GM23338 (cell line): Measurements from ENCODE around the gene SRPK2. TPM values are rescaled to one million over a fixed set of nuclear protein-coding genes. Genes with fewer than 3 reads are reported as not detected.

Experiments
- ATAC-seq: fragments of 200-7000 bp; cut with Tn5 transposase; 3 replicates; pipeline ENCODE4 v1.9.1; 2020
- DNase-seq: peaks from one replicate; pipeline ENCODE4 v3.0.0-alpha.2; 2015; ENCODE audit warnings: low spot score
- H2AFZ ChIP-seq: fragments of 200-600 bp; sonication (generic); 2 replicates; pipeline ENCODE4 v1.8.0; 2016; ENCODE audit warnings: antibody characterized with exemption, mild to moderate bottlenecking, moderate library complexity
- H3F3A ChIP-seq: fragments of 200-600 bp; sonication (generic); replicated peaks from 2 replicates; pipeline ENCODE4 v1.8.0; 2017; ENCODE audit warnings: antibody characterized with exemption, mixed run types, low read depth
- H3K27ac ChIP-seq: fragments of 200-600 bp; sonication (generic); 2 replicates; pipeline ENCODE4 v1.6.1; 2016; ENCODE audit warnings: low read depth
- H3K27me3 ChIP-seq: fragments of 200-600 bp; sonication (generic); 2 replicates; pipeline ENCODE4 v1.8.0; 2016; ENCODE audit warnings: mild to moderate bottlenecking, mixed run types, moderate library complexity; ENCODE audit not compliant: insufficient read depth
- H3K36me3 ChIP-seq: fragments of 200-600 bp; sonication (generic); 2 replicates; pipeline ENCODE4 v1.8.0; 2016; ENCODE audit warnings: mild to moderate bottlenecking; ENCODE audit not compliant: insufficient read depth
- H3K4me1 ChIP-seq: fragments of 200-600 bp; sonication (generic); 2 replicates; pipeline ENCODE4 v1.8.0; 2016; ENCODE audit warnings: mild to moderate bottlenecking, moderate library complexity; ENCODE audit not compliant: insufficient read depth
- H3K4me2 ChIP-seq: fragments of 200-600 bp; sonication (generic); 2 replicates; pipeline ENCODE4 v1.7.1; 2017; ENCODE audit warnings: mixed run types
- H3K4me3 ChIP-seq: fragments of 200-600 bp; sonication (generic); 2 replicates; pipeline ENCODE4 v1.6.1; 2016; ENCODE audit warnings: mixed run types
- H3K79me2 ChIP-seq: fragments of 200-600 bp; sonication (generic); replicated peaks from 2 replicates; pipeline ENCODE4 v1.8.0; 2017; ENCODE audit warnings: mild to moderate bottlenecking; ENCODE audit not compliant: insufficient read depth
- H3K9me2 ChIP-seq: fragments of 200-600 bp; sonication (generic); 2 replicates; pipeline ENCODE4 v1.8.0; 2017; ENCODE audit not compliant: insufficient read depth
- H4K20me1 ChIP-seq: fragments of 200-600 bp; sonication (generic); replicated peaks from 2 replicates; pipeline ENCODE4 v1.8.0; 2017; ENCODE audit warnings: mild to moderate bottlenecking; ENCODE audit not compliant: insufficient read depth
- H3K27ac Mint-ChIP-seq: 2 replicates; pipeline ENCODE4 v1.8.0; 2020; ENCODE audit warnings: inconsistent platforms, mild to moderate bottlenecking, moderate library complexity, mixed read lengths
- H3K27me3 Mint-ChIP-seq: 3 replicates; pipeline ENCODE4 v1.8.0; 2022; ENCODE audit warnings: low read depth, mild to moderate bottlenecking, moderate library complexity, mixed read lengths, inconsistent platforms; ENCODE audit not compliant: insufficient read depth, poor library complexity
- H3K36me3 Mint-ChIP-seq: 3 replicates; pipeline ENCODE4 v1.8.0; 2021; ENCODE audit warnings: low read depth, mild to moderate bottlenecking, inconsistent platforms, moderate library complexity, mixed read lengths
- H3K4me1 Mint-ChIP-seq: 3 replicates; pipeline ENCODE4 v1.8.0; 2020; ENCODE audit warnings: mild to moderate bottlenecking, inconsistent platforms, mixed read lengths
- H3K4me3 Mint-ChIP-seq: 3 replicates; pipeline ENCODE4 v1.8.0; 2021; ENCODE audit warnings: moderate library complexity, mild to moderate bottlenecking, inconsistent platforms, mixed read lengths
- H3K9me3 Mint-ChIP-seq: 3 replicates; pipeline ENCODE4 v1.8.0; 2020; ENCODE audit warnings: moderate library complexity, mild to moderate bottlenecking, inconsistent platforms, mixed read lengths
- CREB1 ChIP-seq: fragments of 250-450 bp; sonication (Bioruptor Pico); IDR thresholded peaks from 2 replicates; pipeline ENCODE4 v1.5.0; 2020; ENCODE audit warnings: low read depth, mild to moderate bottlenecking, moderate library complexity
- EZH2 ChIP-seq: fragments of 200-600 bp; sonication (generic); IDR thresholded peaks from one replicate; pipeline ENCODE4 v1.8.0; 2017; ENCODE audit warnings: antibody characterized with exemption, mild to moderate bottlenecking, low read depth; ENCODE audit not compliant: unreplicated experiment
- NANOG ChIP-seq: IDR thresholded peaks from 2 replicates; pipeline ENCODE4 v1.6.1; 2016; ENCODE audit warnings: antibody characterized with exemption, borderline replicate concordance
- STAT1 ChIP-seq: IDR thresholded peaks from one replicate; pipeline ENCODE4 v1.6.1; 2016; ENCODE audit warnings: antibody characterized with exemption; ENCODE audit not compliant: unreplicated experiment
- ZNF331 ChIP-seq: fragments of 250-450 bp; sonication (Bioruptor Pico); IDR thresholded peaks from 2 replicates; pipeline ENCODE4 v1.5.0; 2020; ENCODE audit warnings: low read depth, mild to moderate bottlenecking, moderate library complexity
- polyA plus RNA-seq: library from polyadenylated mRNA; unstranded; fragments of >200 nt; fragmentation: Nextera tagmentation; extraction: Ambion mirVana; gene quantifications from 2 replicates; pipeline ENCODE4 v1.2.1, GENCODE V29; 2016
- total RNA-seq: library from RNA; depleted of rRNA; stranded (reverse); fragments of >200 nt; shearing (Covaris generic); gene quantifications from 2 replicates; pipeline ENCODE4 v1.2.3, GENCODE V29; 2014
- TF ChIP-seq, protein P1 (sequence below): IDR thresholded peaks from one replicate; pipeline ENCODE4 v1.6.1; 2018; ENCODE audit warnings: antibody characterized with exemption; ENCODE audit not compliant: unreplicated experiment
- TF ChIP-seq, protein P2 (sequence below): fragments of 250-450 bp; sonication (Bioruptor Pico); IDR thresholded peaks from 2 replicates; pipeline ENCODE4 v1.5.0; 2020; ENCODE audit warnings: mild to moderate bottlenecking, moderate library complexity

Gene SRPK2
- total and polyA plus RNA-seq, 2 experiments from 2014 or later = 66.3 to 91.5 TPM

GRCh38 chr7:105088456-105088855, 300.3 kb downstream of the SRPK2 start (continued):
- TF ChIP-seq, protein P1, sequence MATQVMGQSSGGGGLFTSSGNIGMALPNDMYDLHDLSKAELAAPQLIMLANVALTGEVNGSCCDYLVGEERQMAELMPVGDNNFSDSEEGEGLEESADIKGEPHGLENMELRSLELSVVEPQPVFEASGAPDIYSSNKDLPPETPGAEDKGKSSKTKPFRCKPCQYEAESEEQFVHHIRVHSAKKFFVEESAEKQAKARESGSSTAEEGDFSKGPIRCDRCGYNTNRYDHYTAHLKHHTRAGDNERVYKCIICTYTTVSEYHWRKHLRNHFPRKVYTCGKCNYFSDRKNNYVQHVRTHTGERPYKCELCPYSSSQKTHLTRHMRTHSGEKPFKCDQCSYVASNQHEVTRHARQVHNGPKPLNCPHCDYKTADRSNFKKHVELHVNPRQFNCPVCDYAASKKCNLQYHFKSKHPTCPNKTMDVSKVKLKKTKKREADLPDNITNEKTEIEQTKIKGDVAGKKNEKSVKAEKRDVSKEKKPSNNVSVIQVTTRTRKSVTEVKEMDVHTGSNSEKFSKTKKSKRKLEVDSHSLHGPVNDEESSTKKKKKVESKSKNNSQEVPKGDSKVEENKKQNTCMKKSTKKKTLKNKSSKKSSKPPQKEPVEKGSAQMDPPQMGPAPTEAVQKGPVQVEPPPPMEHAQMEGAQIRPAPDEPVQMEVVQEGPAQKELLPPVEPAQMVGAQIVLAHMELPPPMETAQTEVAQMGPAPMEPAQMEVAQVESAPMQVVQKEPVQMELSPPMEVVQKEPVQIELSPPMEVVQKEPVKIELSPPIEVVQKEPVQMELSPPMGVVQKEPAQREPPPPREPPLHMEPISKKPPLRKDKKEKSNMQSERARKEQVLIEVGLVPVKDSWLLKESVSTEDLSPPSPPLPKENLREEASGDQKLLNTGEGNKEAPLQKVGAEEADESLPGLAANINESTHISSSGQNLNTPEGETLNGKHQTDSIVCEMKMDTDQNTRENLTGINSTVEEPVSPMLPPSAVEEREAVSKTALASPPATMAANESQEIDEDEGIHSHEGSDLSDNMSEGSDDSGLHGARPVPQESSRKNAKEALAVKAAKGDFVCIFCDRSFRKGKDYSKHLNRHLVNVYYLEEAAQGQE = no peak
- TF ChIP-seq, protein P2, sequence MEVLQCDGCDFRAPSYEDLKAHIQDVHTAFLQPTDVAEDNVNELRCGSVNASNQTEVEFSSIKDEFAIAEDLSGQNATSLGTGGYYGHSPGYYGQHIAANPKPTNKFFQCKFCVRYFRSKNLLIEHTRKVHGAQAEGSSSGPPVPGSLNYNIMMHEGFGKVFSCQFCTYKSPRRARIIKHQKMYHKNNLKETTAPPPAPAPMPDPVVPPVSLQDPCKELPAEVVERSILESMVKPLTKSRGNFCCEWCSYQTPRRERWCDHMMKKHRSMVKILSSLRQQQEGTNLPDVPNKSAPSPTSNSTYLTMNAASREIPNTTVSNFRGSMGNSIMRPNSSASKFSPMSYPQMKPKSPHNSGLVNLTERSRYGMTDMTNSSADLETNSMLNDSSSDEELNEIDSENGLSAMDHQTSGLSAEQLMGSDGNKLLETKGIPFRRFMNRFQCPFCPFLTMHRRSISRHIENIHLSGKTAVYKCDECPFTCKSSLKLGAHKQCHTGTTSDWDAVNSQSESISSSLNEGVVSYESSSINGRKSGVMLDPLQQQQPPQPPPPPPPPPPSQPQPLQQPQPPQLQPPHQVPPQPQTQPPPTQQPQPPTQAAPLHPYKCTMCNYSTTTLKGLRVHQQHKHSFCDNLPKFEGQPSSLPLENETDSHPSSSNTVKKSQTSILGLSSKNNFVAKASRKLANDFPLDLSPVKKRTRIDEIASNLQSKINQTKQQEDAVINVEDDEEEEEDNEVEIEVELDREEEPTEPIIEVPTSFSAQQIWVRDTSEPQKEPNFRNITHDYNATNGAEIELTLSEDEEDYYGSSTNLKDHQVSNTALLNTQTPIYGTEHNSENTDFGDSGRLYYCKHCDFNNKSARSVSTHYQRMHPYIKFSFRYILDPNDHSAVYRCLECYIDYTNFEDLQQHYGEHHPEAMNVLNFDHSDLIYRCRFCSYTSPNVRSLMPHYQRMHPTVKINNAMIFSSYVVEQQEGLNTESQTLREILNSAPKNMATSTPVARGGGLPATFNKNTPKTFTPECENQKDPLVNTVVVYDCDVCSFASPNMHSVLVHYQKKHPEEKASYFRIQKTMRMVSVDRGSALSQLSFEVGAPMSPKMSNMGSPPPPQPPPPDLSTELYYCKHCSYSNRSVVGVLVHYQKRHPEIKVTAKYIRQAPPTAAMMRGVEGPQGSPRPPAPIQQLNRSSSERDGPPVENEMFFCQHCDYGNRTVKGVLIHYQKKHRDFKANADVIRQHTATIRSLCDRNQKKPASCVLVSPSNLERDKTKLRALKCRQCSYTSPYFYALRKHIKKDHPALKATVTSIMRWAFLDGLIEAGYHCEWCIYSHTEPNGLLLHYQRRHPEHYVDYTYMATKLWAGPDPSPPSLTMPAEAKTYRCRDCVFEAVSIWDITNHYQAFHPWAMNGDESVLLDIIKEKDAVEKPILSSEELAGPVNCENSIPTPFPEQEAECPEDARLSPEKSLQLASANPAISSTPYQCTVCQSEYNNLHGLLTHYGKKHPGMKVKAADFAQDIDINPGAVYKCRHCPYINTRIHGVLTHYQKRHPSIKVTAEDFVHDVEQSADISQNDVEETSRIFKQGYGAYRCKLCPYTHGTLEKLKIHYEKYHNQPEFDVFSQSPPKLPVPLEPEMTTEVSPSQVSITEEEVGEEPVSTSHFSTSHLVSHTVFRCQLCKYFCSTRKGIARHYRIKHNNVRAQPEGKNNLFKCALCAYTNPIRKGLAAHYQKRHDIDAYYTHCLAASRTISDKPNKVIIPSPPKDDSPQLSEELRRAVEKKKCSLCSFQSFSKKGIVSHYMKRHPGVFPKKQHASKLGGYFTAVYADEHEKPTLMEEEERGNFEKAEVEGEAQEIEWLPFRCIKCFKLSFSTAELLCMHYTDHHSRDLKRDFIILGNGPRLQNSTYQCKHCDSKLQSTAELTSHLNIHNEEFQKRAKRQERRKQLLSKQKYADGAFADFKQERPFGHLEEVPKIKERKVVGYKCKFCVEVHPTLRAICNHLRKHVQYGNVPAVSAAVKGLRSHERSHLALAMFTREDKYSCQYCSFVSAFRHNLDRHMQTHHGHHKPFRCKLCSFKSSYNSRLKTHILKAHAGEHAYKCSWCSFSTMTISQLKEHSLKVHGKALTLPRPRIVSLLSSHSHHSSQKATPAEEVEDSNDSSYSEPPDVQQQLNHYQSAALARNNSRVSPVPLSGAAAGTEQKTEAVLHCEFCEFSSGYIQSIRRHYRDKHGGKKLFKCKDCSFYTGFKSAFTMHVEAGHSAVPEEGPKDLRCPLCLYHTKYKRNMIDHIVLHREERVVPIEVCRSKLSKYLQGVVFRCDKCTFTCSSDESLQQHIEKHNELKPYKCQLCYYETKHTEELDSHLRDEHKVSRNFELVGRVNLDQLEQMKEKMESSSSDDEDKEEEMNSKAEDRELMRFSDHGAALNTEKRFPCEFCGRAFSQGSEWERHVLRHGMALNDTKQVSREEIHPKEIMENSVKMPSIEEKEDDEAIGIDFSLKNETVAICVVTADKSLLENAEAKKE = no peak
- no peak for TF ChIP-seq STAT1
- no peak for TF ChIP-seq NANOG
- no peak for TF ChIP-seq EZH2
- TF ChIP-seq CREB1 (CRISPR knock-in tag) = no peak

- Mint-ChIP-seq H3K4me1 (no peaks in the 10 kb centered on the region), H3K27ac (no peak overlapping the region), H3K9me3 (no peaks in the 10 kb centered on the region), H3K27me3 (peaks cover 2% of the 10 kb centered on the region), H3K36me3 (peaks cover 38% of the 10 kb centered on the region), H3K4me3 (no peak overlapping the region)
- Histone ChIP-seq H3K4me3 (no peak overlapping the region), H2AFZ (no peak overlapping the region), H3K36me3 (0 out of 2 replicates have a peak, but pooled peaks cover 13% of the 10 kb centered on the region), H3K4me2 (no peak overlapping the region), H3K9me2 (no peaks in the 10 kb centered on the region), H3F3A (0 out of 2 replicates have a peak, but pooled peaks cover 3% of the 10 kb centered on the region), H3K27ac (no peak overlapping the region), H4K20me1 (peaks cover 7% of the 10 kb centered on the region), H3K27me3 (no peaks in the 10 kb centered on the region), H3K79me2 (no peaks in the 10 kb centered on the region), H3K4me1 (no peaks in the 10 kb centered on the region)
- TF ChIP-seq CREB1 (CRISPR knock-in tag) = no peak
- no peak for TF ChIP-seq ZNF331
- no peak for TF ChIP-seq EZH2
- TF ChIP-seq STAT1 = no peak
- DNase-seq (no peak), ATAC-seq (no peak)
Observed at GRCh38 chr7:105087981-105088380, 300.7 kb downstream of the SRPK2 start.
